Measurements from ENCODE around the gene DTX2.
"Not testable (repeated sequence)": the region's sequence is repeated elsewhere in the genome, so short reads cannot be mapped to it uniquely, and the experiment has no call there.

The DTX2 gene

GRCh38 chr7:76457017-76457416 is 4.5 kb upstream of the DTX2 start:
- H3K27ac ChIP-seq, result not testable (repeated sequence)

GRCh38 chr7:76458504-76458903 is 3.0 kb upstream of the DTX2 start:
- H3K27ac ChIP-seq, result not testable (repeated sequence)

GRCh38 chr7:76460767-76461166 is 742 bp upstream of the DTX2 start:
- not testable (repeated sequence) for H3K27ac ChIP-seq

GRCh38 chr7:76462271-76462882 is 868 bp downstream of the DTX2 start:
- not testable (repeated sequence) for H3K27ac ChIP-seq

- not testable (repeated sequence) for H3K27ac ChIP-seq
These were observed 3.5 kb downstream of the DTX2 start for GRCh38 chr7:76464959-76465358.

GRCh38 chr7:76465950-76466349 is 4.4 kb downstream of the DTX2 start:
- not testable (repeated sequence) for H3K27ac ChIP-seq

- H3K27ac ChIP-seq, result not testable (repeated sequence)
These were observed 6.4 kb downstream of the DTX2 start for GRCh38 chr7:76467743-76468404.

- not testable (repeated sequence) for H3K27ac ChIP-seq
These were observed 10.2 kb downstream of the DTX2 start for GRCh38 chr7:76471556-76472221.

- not testable (repeated sequence) for H3K27ac ChIP-seq
These were observed 11.6 kb downstream of the DTX2 start for GRCh38 chr7:76473097-76473496.

GRCh38 chr7:76476280-76476679 is 14.8 kb downstream of the DTX2 start:
- H3K27ac ChIP-seq, result not testable (repeated sequence)

GRCh38 chr7:76476742-76477474 is 15.4 kb downstream of the DTX2 start:
- H3K27ac ChIP-seq, result not testable (repeated sequence)

GRCh38 chr7:76479628-76480027 is 18.1 kb downstream of the DTX2 start:
- H3K27ac ChIP-seq, result not testable (repeated sequence)

- not testable (repeated sequence) for H3K27ac ChIP-seq
These were observed 19.1 kb downstream of the DTX2 start for GRCh38 chr7:76480403-76481253.

- H3K27ac ChIP-seq, result not testable (repeated sequence)
These were observed 21.2 kb downstream of the DTX2 start for GRCh38 chr7:76482660-76483059.

- not testable (repeated sequence) for H3K27ac ChIP-seq
These were observed 21.6 kb downstream of the DTX2 start for GRCh38 chr7:76483081-76483480.

- H3K27ac ChIP-seq, result not testable (repeated sequence)
These were observed 22.9 kb downstream of the DTX2 start for GRCh38 chr7:76484456-76484855.

GRCh38 chr7:76485822-76486610 is 24.5 kb downstream of the DTX2 start:
- not testable (repeated sequence) for H3K27ac ChIP-seq

- not testable (repeated sequence) for H3K27ac ChIP-seq
These were observed 25.1 kb downstream of the DTX2 start for GRCh38 chr7:76486618-76487017.

GRCh38 chr7:76487969-76488368 is 26.5 kb downstream of the DTX2 start:
- H3K27ac ChIP-seq, result not testable (repeated sequence)

- H3K27ac ChIP-seq, result not testable (repeated sequence)
These were observed 30.6 kb downstream of the DTX2 start for GRCh38 chr7:76492139-76492538.

GRCh38 chr7:76495717-76496116 is 34.2 kb downstream of the DTX2 start:
- not testable (repeated sequence) for H3K27ac ChIP-seq

Measured in VCaP (cell line).